Measurements from ENCODE around the gene KRT86. TPM values are rescaled to one million over a fixed set of nuclear protein-coding genes. Genes with fewer than 3 reads are reported as not detected.

Gene KRT86
- total and polyA plus RNA-seq, 2 experiments from 2014 or later = 0.16 TPM; not detected in 1

GRCh38 chr12:52268212-52268611 is 6.2 kb upstream of the KRT86 start:
- Mint-ChIP-seq H3K9me3 (no peaks in the 10 kb centered on the region), H3K36me3 (ENCODE audit: low read depth) (no peaks in the 10 kb centered on the region), H3K27ac (no peak overlapping the region), H3K4me3 (no peak overlapping the region), H3K4me1 (no peaks in the 10 kb centered on the region), H3K27me3 (ENCODE audit: insufficient read depth, low read depth, poor library complexity) (peaks cover 2% of the 10 kb centered on the region)
- Histone ChIP-seq H3K27me3 (ENCODE audit: insufficient read depth) (no peaks in the 10 kb centered on the region), H4K20me1 (replicated peaks; ENCODE audit: insufficient read depth) (no peaks in the 10 kb centered on the region), H3K79me2 (replicated peaks; ENCODE audit: insufficient read depth) (no peaks in the 10 kb centered on the region), H2AFZ (no peak overlapping the region), H3K9me2 (ENCODE audit: insufficient read depth) (peaks cover 9% of the 10 kb centered on the region; the same call in 1 of the 2 replicates), H3K4me3 (no peak overlapping the region), H3K36me3 (ENCODE audit: insufficient read depth) (no peaks in the 10 kb centered on the region), H3K4me1 (ENCODE audit: insufficient read depth) (no peaks in the 10 kb centered on the region), H3K27ac (ENCODE audit: low read depth) (no peak overlapping the region), H3F3A (replicated peaks; ENCODE audit: low read depth) (no peaks in the 10 kb centered on the region), H3K4me2 (no peak overlapping the region)
- ATAC-seq (no peak), DNase-seq (ENCODE audit: low spot score) (no peak)
- TF ChIP-seq POLR2AphosphoS5 (IDR thresholded peaks at IDR 0.05; ENCODE audit: low read depth) (no peak), ZNF114 (CRISPR knock-in tag; IDR thresholded peaks at IDR 0.05) (no peak), CREB1 (CRISPR knock-in tag; IDR thresholded peaks at IDR 0.05; ENCODE audit: low read depth) (no peak), ZNF331 (CRISPR knock-in tag; IDR thresholded peaks at IDR 0.05; ENCODE audit: low read depth) (no peak), JUNB (IDR thresholded peaks at IDR 0.05; ENCODE audit: unreplicated experiment) (no peak)
- TF ChIP-seq, protein P1, sequence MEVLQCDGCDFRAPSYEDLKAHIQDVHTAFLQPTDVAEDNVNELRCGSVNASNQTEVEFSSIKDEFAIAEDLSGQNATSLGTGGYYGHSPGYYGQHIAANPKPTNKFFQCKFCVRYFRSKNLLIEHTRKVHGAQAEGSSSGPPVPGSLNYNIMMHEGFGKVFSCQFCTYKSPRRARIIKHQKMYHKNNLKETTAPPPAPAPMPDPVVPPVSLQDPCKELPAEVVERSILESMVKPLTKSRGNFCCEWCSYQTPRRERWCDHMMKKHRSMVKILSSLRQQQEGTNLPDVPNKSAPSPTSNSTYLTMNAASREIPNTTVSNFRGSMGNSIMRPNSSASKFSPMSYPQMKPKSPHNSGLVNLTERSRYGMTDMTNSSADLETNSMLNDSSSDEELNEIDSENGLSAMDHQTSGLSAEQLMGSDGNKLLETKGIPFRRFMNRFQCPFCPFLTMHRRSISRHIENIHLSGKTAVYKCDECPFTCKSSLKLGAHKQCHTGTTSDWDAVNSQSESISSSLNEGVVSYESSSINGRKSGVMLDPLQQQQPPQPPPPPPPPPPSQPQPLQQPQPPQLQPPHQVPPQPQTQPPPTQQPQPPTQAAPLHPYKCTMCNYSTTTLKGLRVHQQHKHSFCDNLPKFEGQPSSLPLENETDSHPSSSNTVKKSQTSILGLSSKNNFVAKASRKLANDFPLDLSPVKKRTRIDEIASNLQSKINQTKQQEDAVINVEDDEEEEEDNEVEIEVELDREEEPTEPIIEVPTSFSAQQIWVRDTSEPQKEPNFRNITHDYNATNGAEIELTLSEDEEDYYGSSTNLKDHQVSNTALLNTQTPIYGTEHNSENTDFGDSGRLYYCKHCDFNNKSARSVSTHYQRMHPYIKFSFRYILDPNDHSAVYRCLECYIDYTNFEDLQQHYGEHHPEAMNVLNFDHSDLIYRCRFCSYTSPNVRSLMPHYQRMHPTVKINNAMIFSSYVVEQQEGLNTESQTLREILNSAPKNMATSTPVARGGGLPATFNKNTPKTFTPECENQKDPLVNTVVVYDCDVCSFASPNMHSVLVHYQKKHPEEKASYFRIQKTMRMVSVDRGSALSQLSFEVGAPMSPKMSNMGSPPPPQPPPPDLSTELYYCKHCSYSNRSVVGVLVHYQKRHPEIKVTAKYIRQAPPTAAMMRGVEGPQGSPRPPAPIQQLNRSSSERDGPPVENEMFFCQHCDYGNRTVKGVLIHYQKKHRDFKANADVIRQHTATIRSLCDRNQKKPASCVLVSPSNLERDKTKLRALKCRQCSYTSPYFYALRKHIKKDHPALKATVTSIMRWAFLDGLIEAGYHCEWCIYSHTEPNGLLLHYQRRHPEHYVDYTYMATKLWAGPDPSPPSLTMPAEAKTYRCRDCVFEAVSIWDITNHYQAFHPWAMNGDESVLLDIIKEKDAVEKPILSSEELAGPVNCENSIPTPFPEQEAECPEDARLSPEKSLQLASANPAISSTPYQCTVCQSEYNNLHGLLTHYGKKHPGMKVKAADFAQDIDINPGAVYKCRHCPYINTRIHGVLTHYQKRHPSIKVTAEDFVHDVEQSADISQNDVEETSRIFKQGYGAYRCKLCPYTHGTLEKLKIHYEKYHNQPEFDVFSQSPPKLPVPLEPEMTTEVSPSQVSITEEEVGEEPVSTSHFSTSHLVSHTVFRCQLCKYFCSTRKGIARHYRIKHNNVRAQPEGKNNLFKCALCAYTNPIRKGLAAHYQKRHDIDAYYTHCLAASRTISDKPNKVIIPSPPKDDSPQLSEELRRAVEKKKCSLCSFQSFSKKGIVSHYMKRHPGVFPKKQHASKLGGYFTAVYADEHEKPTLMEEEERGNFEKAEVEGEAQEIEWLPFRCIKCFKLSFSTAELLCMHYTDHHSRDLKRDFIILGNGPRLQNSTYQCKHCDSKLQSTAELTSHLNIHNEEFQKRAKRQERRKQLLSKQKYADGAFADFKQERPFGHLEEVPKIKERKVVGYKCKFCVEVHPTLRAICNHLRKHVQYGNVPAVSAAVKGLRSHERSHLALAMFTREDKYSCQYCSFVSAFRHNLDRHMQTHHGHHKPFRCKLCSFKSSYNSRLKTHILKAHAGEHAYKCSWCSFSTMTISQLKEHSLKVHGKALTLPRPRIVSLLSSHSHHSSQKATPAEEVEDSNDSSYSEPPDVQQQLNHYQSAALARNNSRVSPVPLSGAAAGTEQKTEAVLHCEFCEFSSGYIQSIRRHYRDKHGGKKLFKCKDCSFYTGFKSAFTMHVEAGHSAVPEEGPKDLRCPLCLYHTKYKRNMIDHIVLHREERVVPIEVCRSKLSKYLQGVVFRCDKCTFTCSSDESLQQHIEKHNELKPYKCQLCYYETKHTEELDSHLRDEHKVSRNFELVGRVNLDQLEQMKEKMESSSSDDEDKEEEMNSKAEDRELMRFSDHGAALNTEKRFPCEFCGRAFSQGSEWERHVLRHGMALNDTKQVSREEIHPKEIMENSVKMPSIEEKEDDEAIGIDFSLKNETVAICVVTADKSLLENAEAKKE (CRISPR knock-in tag; IDR thresholded peaks at IDR 0.05) = no peak
- TF ChIP-seq, protein P2, sequence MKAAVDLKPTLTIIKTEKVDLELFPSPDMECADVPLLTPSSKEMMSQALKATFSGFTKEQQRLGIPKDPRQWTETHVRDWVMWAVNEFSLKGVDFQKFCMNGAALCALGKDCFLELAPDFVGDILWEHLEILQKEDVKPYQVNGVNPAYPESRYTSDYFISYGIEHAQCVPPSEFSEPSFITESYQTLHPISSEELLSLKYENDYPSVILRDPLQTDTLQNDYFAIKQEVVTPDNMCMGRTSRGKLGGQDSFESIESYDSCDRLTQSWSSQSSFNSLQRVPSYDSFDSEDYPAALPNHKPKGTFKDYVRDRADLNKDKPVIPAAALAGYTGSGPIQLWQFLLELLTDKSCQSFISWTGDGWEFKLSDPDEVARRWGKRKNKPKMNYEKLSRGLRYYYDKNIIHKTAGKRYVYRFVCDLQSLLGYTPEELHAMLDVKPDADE (IDR thresholded peaks at IDR 0.05) = no peak
- TF ChIP-seq, protein P3, sequence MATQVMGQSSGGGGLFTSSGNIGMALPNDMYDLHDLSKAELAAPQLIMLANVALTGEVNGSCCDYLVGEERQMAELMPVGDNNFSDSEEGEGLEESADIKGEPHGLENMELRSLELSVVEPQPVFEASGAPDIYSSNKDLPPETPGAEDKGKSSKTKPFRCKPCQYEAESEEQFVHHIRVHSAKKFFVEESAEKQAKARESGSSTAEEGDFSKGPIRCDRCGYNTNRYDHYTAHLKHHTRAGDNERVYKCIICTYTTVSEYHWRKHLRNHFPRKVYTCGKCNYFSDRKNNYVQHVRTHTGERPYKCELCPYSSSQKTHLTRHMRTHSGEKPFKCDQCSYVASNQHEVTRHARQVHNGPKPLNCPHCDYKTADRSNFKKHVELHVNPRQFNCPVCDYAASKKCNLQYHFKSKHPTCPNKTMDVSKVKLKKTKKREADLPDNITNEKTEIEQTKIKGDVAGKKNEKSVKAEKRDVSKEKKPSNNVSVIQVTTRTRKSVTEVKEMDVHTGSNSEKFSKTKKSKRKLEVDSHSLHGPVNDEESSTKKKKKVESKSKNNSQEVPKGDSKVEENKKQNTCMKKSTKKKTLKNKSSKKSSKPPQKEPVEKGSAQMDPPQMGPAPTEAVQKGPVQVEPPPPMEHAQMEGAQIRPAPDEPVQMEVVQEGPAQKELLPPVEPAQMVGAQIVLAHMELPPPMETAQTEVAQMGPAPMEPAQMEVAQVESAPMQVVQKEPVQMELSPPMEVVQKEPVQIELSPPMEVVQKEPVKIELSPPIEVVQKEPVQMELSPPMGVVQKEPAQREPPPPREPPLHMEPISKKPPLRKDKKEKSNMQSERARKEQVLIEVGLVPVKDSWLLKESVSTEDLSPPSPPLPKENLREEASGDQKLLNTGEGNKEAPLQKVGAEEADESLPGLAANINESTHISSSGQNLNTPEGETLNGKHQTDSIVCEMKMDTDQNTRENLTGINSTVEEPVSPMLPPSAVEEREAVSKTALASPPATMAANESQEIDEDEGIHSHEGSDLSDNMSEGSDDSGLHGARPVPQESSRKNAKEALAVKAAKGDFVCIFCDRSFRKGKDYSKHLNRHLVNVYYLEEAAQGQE (IDR thresholded peaks at IDR 0.05; ENCODE audit: unreplicated experiment) = no peak
